ENCODE data around the gene P2RY4.

DNA sequence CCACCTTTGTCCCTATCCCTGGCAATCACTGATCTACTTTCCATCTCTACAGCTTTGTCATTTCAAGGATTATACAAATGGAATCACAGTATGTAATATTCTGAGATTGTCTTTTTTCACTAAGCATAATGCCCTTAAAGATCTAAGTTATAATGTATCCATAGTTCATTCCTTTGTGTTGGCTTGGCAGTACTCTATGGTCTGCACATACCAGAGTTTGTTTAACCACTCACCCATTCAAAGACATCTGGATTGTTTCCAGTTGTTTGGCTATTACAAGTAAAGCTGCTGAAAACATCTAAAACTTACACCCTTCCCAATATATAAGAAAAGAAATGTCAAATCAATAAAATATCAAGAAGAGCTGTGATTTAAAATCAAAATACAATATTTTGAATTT is 51.5 kb downstream of the P2RY4 start:
- TF ChIP-seq, protein P1, sequence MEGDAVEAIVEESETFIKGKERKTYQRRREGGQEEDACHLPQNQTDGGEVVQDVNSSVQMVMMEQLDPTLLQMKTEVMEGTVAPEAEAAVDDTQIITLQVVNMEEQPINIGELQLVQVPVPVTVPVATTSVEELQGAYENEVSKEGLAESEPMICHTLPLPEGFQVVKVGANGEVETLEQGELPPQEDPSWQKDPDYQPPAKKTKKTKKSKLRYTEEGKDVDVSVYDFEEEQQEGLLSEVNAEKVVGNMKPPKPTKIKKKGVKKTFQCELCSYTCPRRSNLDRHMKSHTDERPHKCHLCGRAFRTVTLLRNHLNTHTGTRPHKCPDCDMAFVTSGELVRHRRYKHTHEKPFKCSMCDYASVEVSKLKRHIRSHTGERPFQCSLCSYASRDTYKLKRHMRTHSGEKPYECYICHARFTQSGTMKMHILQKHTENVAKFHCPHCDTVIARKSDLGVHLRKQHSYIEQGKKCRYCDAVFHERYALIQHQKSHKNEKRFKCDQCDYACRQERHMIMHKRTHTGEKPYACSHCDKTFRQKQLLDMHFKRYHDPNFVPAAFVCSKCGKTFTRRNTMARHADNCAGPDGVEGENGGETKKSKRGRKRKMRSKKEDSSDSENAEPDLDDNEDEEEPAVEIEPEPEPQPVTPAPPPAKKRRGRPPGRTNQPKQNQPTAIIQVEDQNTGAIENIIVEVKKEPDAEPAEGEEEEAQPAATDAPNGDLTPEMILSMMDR (IDR thresholded peaks at IDR 0.05) = no peak
- no peak for TF ChIP-seq ZFX (IDR thresholded peaks at IDR 0.05; ENCODE audit: borderline replicate concordance)
